ENCODE measurements around the gene OR5B2.
"Not testable (repeated sequence)": the region's sequence is repeated elsewhere in the genome, so short reads cannot be mapped to it uniquely, and the experiment has no call there.

The OR5B2 gene

DNA sequence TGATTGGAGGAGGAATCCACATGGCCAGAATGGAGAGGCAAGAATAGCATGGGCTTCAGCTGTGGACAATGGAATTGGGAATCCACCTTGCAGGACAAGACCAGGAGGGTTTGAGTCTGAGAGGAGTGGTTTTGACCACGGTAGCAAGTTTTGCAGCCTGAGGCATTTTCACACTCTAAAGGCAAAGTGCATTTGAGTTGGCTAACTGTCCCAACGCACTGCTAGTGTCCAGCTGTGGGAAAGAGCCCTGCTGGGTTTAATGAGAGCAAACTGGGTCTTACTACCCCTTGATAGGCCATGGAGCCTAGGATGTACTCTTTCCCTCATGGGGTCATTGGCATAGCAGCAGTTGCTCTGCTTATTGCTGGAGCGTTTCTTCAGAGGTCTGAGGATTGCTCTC is at the start of gene OR5B2:
Gene OR5B2, minus strand, starts transcription at position 101 of the 400 bp plus-strand sequence. CDS start 4,860 bp downstream, outside the sequence.
- DNase-seq, result no peak

- no peak for DNase-seq
Observed at GRCh38 chr11:58471892-58472291, 44.0 kb upstream of the OR5B2 start.

DNA sequence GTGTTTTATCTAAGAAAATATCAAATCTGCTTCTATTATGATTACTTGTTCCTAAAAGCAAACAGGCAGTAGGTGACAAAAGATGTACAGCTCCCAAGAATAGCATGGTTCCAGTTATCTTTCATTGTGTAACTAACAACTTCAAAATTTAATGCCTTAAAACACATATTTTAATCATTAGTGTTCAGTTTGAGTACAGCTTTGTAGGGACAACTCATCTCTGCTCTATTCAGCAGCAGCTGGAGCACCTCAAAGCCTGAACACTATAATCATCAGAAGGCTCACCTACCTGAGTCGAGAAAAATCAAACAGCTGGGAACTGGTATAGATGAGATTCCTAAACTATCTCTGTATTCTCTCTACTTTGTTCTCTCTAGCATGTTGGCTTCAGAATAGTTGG is 38.4 kb upstream of the OR5B2 start:
- DNase-seq, result no peak

DNA sequence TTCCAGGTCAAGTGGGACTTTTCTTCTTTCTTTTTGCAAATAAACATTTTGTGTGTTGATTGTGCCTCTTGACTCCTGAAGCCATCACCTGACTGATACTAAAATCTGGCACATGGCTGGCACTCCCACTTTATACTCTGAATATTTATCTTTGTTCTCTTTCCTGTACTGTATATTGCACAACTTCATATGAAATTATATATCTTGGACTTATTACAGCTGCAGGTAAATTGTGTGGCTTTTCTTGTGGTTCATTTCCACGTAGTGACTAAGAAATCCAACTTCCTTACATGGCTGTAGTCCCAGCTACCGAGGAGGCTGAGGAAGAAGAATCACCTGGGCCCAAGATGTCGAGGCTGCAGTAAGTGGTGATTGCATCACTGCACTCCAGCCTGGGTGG is 37.8 kb upstream of the OR5B2 start:
- DNase-seq, result no peak

GRCh38 chr11:58451585-58451984 is 23.7 kb upstream of the OR5B2 start:
- no peak for DNase-seq

DNA sequence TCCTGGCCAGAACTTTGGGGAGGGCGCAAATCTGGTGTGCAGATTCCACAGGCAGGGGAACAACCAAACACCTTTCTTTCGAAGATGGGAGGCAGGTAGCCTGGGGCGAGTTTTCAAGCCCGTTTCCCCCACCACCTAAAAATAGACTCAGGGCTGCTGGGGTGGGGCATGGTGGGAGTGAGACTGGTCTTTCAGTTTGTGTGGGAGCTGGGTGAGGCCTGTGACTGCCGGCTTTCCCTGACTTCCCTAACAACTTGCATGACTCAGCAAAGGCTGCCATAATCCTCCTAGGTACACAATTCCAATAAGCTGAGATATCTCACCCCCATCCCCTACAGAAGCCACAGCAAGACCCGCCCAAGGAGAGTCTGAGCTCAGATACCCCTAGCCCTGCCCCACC is 18.4 kb upstream of the OR5B2 start:
- DNase-seq, result no peak

- no peak for DNase-seq
Observed at GRCh38 chr11:58444300-58444699, 16.4 kb upstream of the OR5B2 start.

GRCh38 chr11:58442136-58442535 is 14.2 kb upstream of the OR5B2 start, which contains the start of gene OR5B12:
Gene OR5B12 (minus strand): TSS chr11:58442236. CDS start chr11:58440151, 2,085 bp downstream.
- DNase-seq, result no peak

DNA sequence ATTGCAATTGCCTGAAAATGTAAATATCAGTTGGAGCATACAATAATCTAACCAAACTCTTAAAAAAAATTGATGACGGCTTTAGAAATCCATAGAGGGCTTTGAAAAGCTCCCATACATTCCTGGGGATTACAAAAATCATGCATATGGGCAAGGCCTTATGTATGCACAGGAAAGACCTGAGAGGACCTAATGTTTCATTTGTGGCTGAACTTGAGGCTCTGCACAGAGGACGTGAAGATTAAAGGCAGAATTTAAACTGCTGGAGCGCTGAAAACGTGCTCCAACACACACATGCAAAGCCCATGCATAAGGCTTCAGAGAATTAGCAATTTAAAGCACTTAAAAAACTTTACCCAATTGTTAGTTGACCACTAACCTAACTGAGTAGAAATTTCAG is 10.6 kb upstream of the OR5B2 start:
- no peak for DNase-seq

GRCh38 chr11:58434217-58434616 is 6.3 kb upstream of the OR5B2 start:
- no peak for DNase-seq

DNA sequence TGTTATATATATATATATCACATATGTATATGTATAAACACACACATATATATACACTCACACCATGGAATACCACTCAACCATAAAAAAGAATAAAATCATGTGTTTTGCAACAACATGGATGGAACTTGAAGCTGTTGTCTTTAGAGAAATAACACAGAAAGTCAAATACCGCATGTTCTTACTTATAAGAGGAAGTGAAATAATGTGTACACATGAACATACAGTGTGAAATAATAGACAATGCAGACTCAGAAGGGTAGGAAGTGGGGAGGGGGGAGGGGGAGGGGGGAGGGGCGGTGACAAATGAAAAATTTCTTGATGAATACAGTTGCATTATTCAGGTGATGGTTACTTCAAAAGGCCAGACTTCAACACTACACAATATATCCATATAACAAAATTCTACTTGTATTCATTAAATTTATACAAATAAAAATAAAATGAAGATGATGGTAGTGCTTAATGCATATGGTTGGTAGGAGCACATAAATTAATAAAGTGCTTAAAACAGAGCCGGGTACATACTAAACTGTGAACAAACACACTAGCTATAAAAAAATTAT is 5.8 kb upstream of the OR5B2 start:
- no peak for DNase-seq

- no peak for DNase-seq
Observed at GRCh38 chr11:58429273-58429672, 1.4 kb upstream of the OR5B2 start.

- no peak for DNase-seq
Observed at GRCh38 chr11:58406774-58407173, 21.1 kb downstream of the OR5B2 start, which contains the start of gene OR5B3. Gene OR5B3 (minus strand): TSS chr11:58406874. CDS start chr11:58403409, 3,465 bp downstream.

DNA sequence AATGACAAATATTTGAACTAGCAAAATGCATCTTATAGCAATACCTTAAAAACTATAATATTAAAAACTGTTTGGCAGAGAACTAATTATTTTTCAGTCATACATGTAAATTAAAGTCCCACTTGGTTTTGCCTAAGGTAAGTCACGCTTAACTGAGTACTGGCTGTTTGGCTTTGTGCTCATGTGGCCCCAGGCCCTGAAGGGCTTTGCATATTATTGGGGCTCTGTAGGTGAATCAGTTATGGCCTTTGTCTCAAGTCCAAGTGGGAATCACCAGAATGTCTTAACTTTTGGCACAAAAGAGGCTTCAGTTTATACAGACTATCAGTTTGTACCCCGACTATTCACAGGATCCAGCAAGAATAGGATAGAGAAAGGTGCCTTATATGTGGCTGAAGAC is 28.3 kb downstream of the OR5B2 start:
- not testable (repeated sequence) for DNase-seq

DNA sequence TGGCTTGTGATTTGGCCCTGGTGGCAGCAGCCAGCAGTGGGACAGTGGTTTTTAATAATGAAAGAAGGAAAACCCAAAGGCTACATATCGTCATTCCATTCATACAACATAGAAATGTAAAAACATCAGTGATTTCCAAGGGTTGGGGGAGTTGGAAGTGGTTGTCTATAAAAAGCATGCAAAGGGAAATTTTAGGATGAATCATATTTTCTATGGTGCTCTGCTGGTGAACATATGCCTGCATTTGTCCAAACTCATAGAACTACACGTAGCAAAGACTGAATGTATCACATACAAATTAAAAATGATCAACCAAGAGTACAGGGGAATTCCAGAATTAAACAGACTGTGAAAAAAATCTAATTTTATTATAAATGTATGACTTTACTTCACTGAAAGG is 32.3 kb downstream of the OR5B2 start:
- no peak for DNase-seq

- no peak for DNase-seq
Observed at GRCh38 chr11:58394195-58394594, 33.7 kb downstream of the OR5B2 start.

GRCh38 chr11:58392746-58393145 is 35.2 kb downstream of the OR5B2 start:
- no peak for DNase-seq

- no peak for DNase-seq
Observed at GRCh38 chr11:58391879-58392278, 36.0 kb downstream of the OR5B2 start.

DNA sequence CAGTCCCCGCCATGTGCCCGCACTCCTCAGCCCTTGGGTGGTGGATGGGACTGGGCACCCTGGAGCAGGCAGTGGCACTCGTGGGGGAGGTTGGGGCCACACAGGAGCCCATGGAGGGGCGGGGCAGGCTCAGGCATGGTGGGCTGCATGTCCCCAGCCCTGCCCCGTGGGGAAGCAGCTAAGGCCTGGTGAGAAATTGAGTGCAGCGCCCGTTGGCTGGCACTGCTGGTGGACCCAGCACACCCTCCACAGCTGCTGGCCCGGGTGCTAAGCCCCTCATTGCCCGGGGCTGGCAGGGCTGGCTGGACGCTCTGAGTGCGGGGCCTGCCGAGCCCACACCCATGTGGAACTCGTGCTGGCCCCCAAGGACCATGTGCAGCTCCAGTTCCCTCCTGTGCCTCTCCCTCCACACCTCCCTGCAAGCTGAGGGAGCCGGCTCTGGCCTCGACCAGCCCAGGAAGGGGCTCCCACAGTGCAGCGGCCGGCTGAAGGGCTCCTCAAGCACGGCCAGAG is 37.3 kb downstream of the OR5B2 start:
- DNase-seq, result no peak

Measured in NCI-H446 treated with DMSO at 0.1 percent for 48 hours (cell line).